DMS153 (cell line): ENCODE results near the gene L3MBTL4.

Experiments
- DNase-seq: peaks from one replicate; lab custom pipeline; 2025; lab: John Stamatoyannopoulos, UW

L3MBTL4 gene

DNA sequence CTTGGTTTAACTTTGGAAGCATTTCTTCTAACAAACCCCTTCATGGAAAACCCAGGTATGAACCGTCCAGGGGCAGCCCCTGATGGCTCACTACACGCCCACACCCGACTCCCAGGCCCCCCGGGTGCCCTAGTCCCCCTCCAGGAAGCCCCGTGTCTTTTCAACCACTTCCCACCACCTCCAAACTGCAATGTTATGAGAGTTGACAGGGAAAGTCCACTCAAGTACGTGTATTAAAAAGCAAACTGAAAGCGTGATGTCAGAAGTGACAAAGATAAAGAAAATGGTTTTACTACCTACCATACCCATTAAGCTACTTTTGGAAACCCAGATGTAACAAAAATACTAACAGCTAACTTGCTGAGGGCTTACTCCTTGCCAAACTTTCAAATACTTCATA, 51.5 kb downstream of the L3MBTL4 start:
- DNase-seq, result no peak

DNA sequence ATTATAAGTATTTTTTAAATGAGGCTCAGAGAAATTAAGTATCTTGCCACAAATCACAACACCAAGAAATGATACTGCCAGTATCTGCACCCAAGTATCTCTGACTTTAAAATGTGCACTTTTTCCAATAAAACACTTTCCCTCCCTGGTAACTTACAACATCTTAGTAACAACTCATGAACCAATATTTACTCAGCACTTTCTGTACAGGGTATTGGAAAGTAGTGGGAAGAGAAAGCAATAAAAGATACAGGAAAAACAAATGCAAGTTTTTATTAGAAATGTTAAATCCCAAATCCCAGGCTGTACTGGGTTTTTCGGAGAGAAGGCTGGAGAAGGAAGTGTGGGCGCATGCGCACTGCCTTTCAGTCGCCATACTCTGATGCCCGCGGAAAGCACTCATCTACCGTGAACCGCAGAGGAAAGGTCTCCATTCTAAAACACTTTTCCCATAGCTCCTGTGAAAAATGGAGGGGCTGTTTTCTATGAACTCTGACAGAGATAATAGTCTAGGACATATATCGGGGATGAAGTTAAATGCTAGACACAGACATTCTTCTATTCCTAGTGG, 52.1 kb downstream of the L3MBTL4 start:
- DNase-seq, result no peak

DNA sequence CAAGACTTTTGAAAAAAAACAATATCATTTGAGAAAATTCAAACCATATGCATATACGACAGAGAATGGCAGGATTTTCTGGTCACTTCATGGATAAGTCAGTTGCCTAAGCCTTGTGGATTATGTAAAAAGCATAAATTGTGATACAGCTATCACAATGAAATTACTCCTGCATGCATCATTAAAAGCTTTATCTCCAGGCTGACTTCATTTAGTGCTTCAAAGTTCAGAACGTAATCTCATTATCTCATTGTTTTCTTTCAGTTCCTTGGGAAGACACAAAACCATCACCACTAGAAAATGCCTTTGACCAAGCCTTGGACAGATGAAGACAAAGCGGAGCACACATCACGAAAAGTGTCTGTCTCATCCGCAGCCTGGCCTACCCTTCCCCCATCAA, 57.0 kb downstream of the L3MBTL4 start:
- no peak for DNase-seq

DNA sequence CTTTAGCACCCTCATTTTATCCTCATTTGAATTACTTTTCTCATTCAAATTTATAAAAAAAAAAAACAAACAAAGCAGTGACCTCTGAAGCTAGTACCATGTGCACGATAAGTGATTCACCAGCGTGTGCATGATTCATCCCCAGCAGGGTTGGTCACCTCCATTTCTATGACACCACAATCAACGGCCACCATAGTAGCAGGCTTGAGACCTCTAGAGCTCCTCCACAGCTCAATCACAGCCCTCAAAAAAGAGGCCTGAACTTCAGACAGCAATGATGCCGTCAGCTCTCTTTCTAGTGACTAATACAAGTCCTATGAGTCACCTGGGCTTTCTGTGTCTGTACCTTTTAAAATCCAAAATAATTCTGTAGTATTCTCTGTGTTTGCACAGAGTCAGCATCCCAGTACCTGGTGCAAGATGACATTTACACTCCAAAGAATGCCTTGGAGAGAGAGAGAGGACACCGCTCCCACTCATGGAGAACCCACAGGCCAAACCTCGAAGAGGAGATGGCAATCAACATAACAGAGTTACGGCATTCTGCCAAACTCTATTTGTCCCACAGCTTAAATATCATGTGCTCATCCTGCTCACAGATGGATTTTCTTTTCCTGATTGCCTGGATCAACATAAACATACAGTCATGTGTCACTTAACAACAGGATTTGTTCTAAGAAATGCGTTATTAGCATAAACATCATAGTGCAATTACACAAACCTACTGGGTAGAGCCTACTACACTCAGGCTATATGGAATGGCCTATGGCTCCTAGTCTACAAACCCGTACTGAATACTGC, 58.7 kb downstream of the L3MBTL4 start:
- no peak for DNase-seq

DNA sequence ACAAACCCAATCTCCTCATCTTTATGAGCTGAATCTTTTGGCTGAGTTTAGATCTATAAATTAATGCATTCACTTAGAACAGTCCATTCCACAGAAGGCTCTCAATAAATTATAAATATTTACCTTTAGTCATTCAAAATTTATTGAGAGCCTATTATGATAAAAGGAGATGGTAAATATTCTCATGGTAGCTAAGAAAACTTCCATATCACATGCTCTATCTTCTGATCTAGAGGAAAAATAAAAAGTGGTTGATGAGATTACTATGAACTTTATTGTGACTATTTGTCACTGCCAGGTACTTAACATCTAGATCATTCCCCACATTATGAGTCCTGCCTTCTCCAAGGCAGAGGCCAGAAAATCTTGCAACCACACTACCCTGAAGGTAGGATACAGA, 62.4 kb downstream of the L3MBTL4 start:
- DNase-seq, result no peak

DNA sequence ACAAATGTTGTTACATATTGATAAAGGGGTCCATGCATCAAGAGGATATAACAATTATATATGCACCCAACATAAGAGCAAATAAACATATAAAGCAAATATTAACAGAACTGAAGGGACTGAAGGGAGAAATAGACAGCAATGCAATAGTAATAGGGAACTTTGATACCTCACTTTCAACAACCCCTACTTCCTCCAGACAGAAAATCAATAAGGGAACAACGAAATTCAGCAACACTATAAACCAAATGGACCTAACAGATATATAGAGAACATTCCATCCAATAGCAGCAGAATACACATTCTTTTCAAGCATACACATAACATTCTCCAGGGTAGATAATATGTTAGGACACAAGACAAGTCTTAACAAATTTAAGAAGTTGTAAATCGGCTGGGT, 71.7 kb downstream of the L3MBTL4 start:
- no peak for DNase-seq

DNA sequence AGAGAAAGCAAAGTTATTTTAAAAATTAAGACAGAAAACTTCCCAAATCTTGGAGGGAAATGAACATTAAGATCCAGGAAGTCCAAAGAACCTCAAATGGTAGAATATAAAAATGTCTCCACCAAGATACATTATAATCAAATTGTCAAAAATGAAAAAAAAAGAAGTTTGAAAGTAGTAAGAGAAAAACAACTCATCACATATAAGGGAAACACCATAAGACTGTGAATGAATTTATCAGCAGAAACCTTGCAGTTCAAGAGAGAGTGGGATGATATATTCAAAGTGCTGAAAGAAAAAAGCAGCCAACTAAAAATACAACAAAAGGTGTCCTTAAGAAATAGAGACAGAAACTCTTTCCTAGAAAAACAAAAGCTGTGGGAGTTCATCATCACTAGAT, 73.0 kb downstream of the L3MBTL4 start:
- DNase-seq, result no peak

DNA sequence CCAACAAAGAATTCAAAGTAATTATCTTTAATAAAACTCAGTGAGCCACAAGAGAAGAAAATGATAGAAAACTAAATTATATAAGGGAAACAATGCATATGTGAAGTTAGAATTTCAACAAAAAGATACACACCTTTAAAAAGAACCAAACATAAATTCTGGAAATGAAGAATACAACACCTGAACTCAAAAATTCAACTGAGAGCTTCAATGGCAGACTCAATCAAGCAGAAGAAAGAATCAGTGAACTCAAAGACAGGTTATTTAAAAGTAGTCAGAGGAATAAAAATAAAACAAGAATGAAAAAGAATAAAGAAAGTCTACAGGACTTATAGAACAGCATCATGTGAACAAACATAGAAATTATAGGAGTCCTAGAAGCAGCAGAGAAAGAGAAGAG, 73.4 kb downstream of the L3MBTL4 start:
- no peak for DNase-seq

DNA sequence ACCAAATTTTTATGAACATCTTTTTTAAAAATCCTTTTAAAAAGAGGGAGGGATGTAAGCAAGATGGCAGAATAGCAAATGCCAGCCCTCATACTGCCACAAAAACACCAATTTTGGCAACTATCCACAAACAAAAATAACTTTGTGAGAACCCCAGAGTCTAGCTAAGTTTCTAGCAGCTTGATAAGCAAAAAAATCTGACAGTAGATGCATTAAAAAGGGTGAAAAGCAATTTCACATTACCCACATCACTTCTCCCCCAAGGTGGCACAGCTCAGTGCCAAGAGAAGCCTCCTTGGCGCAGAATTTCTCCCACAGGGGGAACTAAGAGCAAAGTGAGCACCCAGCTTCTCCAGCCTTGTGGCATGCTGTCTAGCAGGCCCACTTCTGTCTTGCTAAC, 74.6 kb downstream of the L3MBTL4 start:
- DNase-seq, result no peak

DNA sequence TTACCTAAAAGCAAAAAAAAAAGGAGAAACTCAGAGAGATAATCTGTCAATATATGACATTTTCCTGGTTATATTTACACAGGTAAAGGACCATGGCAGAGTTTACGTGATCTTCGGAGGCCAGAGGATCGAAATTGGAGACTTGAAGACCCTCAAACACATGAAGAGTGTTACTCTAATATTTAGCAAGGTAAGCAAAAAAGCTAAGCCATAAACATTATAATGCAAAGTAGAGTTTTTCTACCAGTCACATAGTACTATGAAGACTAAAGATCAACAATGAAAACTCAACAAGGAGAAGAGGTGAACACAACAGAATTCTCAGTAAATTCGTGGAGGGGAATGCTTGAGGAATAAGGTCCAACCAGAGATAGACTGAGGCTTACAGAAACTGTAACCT, 78.5 kb downstream of the L3MBTL4 start:
- DNase-seq, result no peak

DNA sequence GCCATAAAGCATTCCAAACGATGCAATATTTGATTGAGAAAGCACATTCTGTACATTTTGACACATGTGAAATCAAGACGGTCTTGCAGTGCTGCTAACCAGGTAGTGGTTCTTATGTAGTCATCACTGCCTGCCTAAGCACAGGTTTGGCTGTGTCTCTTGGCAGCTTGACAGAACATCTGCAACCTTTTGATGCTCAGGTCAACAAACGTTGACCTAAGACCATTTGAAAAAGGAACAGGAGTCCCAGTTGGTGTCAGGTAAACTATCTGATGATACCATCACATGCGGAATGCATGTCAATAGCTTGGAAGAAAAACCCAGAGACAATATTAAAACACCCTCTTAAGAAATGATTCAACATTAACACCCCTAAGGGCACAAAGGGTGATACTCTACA, 80.7 kb downstream of the L3MBTL4 start:
- no peak for DNase-seq

DNA sequence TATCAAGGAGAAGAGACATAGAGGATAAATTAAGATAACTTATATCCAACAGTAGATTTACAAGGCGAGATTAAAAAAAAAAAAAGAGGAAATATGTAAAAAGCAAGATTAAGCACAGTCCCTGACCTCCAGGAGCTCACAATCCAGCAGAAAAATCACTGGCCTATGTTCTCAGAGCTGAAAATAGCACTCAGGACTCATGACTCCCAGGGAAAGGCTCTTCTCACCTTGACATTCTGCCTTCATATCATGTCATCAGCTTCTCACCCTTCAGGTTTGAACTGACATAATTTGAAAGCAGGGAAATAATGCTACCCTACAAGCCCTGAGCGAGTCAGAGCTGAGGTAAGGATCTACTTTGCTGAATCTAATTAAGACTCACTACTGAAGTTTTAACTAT, 82.8 kb downstream of the L3MBTL4 start:
- no peak for DNase-seq

DNA sequence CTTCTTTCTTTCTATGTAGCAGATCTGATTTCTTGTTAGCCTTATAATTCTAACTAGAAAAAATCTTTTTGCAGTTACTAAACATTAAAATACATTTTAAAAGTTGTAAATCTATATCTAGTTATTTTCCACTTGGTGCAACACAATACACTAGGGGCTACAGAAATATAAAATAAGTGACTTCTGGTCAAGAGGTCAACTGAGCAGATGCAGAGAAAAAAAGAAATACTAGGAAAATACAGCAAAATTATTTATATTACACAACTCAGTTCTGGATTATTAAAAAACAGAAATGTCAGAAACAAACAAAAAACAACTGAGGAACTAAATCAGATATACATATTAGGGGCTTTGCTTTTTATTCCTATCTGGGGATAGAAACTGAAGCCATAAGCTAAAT, 83.9 kb downstream of the L3MBTL4 start:
- DNase-seq, result no peak

DNA sequence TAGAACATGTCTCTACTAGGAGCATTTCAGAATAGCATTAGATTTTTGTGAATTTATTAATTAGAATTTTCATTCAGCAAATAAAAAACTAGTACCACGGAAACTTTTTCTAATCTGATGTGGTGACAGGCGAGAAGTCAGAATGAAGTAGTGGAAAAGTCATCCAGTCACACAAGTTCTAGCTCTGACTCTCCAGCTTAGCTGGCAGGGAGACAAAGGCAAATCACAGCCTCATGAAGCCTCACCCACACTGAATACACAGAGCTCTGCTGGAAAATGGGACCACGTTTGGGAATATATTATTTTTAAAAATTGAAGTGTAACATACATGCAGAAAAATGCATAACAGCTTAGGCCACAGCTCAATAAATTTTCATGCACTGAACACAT, 86.1 kb downstream of the L3MBTL4 start:
- no peak for DNase-seq

DNA sequence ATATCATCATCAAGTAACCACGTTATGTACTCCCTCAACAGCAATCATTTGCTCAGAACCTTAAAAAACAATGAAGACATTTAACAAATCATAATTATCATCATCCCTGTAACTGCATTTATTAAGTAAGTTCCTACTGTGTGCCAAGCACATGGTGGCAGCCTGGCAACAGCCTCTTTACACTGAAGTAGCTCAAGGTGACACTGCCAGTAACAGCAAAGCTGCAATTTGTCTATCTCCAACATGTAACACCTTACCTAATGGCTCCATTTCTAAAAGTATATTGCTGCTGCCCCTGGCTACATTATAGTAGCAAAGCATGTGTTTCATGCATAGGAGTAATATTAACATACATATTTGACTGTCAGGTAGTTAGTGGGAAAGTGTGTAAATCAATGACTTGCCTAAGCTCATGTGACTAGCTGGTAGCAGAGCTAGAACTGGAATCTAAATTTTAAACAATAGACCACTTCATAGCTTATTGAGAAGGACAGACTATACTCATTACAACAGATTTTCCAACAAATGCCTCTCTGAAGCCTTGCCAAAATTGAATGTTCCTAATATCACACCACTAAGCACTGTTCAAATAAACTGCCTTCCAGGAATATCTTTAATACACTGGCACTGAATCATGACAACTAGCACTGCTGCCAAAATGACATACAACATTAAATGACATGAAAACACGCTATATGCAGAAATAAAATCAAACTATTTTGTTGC, 86.7 kb downstream of the L3MBTL4 start:
- no peak for DNase-seq

DNA sequence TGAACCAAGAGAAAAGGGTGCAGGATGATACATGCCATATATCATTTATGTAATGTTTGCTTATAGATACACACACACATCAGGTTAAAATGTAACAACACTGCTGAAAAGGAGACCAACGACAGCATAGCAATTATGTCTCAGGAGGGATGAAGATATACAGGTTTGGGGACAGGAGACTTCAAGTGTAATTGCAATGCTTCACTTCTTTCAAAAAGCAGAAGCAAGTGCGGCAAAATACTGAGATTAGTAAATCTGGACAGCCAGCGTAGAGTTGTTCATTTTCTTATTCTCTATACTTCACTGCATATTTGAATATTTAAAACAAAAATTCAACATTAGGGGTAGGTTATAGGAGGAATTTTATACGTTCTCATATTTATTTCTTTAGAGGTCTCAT, 87.2 kb downstream of the L3MBTL4 start:
- DNase-seq, result no peak

DNA sequence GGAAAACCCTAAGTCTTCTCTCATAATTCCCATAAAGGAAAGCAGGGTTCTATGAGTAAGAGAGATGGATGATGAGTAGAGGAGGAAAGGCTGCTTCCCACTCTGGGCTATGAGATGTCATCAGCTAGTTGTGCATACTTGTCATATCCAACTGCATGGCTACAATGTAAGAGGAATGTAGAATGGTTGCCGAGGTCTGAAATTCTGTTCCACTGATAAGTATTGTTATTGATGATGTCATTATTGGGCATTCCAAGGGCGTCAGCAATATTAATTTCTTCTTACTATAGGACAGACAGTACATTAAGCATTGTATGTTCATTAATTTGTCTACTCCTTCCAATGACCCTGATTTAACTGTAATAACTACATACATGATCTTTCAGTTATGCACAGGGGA, 88.1 kb downstream of the L3MBTL4 start:
- no peak for DNase-seq

DNA sequence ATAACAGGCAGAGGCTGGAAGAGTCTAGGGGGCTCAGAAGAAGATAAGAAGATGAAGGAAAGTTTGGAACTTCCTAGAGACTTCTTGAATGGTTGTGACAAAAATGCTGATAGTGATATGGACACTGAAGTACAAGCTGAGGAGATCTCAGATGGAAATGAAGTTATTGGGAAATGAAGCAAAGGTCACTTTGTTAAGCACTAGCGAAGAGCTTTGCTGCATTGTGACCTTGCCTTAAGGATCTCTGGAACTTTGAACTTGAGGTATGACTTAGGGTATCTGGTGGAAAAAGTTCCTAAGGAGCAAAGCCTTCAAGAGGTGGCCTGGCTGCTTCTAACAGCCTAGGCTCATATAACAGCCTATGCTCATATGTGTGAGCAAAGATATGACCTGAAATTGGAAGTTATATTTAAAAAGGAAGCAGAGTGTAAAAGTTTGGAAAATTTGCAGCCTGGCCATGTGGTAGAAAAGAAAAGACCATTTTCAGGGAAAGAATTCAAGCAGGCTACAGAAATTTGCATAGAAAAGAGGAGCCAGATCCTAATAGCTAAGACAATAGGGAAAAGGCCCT, 91.3 kb downstream of the L3MBTL4 start:
- DNase-seq, result no peak

DNA sequence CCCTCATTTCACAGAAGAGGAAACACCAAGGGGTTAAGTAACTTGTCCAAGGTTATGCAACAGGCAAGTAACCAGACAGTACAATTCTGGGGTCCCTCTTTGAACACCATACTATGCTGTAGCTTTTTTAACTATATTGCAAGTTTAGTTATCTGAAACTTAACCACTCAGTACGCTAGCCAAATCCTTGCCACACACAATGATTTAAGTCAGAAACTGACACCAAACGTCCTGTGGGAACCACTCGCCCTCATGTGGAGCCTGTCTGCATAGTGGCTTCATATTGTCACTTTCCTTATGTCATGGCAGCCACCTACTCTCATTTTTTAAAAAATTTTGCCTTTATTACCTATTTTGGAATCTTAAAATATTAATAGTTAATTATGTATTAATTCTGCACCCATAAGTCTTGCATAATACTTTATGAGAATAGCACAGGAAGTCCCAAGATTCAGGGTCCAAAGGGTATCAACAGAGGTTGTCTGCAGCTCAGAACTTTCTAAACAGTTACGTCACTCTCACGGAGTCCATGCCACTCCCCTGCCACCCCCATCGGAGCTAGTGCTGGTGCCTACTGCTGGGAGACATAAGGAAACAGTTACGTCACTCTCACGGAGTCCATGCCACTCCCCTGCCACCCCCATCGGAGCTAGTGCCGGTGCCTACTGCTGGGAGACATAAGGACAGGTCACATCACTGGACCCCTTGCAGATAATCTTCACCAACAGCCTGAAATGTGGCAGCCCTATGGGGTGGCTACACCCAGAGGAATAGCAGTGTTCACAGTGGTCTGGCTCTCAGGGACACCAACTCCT, 99.0 kb downstream of the L3MBTL4 start:
- no peak for DNase-seq

DNA sequence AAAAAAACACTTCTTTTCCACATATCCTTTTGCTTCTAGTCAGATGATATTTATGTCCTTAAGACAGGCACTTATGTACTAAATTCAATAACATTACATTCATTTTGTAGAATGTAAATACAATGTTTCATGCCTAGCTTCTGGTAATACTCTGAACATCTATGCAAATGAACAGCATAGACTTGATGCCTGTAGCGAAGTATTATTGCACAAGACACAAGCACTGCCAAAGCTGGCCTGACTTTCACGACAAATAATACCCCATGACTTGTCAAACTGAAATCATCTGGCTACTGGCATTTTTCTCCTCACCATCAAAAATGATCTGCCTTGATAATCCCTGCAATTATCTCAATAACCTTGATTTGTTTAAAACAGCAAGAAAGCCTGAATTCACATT, 101.3 kb downstream of the L3MBTL4 start:
- DNase-seq, result no peak

DNA sequence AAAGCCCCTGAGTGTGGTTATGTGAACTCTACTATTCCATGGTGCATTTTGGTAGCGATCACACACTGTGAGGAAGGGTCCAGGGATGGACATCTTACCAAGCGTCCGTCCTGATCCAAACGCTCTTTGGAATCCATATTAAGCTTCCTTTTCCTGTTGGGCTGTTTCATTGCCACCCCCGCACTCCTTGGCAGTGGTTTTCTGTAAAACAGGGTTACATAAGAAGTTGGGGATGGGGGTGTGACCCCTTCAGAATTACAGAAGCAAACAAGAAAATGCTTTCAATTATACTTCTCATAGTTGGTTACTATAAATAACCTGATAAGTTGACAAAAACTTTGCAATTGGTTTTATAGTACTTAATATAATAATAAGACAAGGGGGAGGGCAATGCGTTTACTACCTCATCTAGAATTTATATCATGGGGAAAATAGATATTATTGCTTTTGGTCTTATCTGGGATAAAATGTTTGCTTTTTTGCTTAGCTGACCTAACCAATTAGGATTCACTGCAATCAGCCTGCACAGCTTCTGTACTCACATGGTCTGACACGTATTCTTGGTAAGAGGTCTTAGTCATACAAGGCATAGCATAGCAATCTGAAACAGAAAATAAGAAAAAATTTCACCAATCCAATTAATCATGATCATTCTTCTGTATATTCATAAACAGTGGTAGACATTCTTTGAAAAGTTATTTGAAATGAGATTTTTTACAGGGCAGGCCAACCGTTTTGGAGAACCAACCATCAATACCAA, 103.1 kb downstream of the L3MBTL4 start:
- no peak for DNase-seq
